Thoracic aorta (tissue), 2 donors: ENCODE data around the gene JMJD1C. TPM values are rescaled to one million over a fixed set of nuclear protein-coding genes. Genes with fewer than 3 reads are reported as not detected.

Experiments
- ATAC-seq: fragments of 150-250 bp; one replicate; pipeline ENCODE4 v1.8.0; 2017; ENCODE audit warnings: low read depth; ENCODE audit not compliant: insufficient number of reproducible peaks, low FRiP score
- DNase-seq: peaks from one replicate; pipeline ENCODE4 v3.0.0-alpha.2; 2020; ENCODE audit warnings: low spot score
- H3K27ac ChIP-seq, 2 donors: fragments of 200-600 bp; sonication (generic); 1 replicate in 1 of 2; 2 replicates in 1 of 2; pipeline ENCODE4 v1.5.1; 2016; ENCODE audit warnings: mild to moderate bottlenecking in 2 of 2, moderate library complexity in 2 of 2
- H3K27me3 ChIP-seq: fragments of 200-600 bp; sonication (generic); replicated peaks from 2 replicates; pipeline ENCODE4 v1.6.0; 2016; ENCODE audit warnings: mild to moderate bottlenecking; ENCODE audit not compliant: insufficient read depth
- H3K36me3 ChIP-seq: fragments of 200-600 bp; sonication (generic); one replicate; pipeline ENCODE4 v1.5.1; 2016
- H3K4me1 ChIP-seq, 2 donors: fragments of 200-600 bp; sonication (generic); 1 replicate in 1 of 2; 2 replicates in 1 of 2; pipeline versions ENCODE4 v1.5.1 to v1.6.0; 2016; ENCODE audit warnings: low read depth in 2 of 2, mild to moderate bottlenecking in 1 of 2; ENCODE audit not compliant: control insufficient read depth in 1 of 2
- H3K4me3 ChIP-seq: fragments of 200-600 bp; sonication (generic); 2 replicates; pipeline ENCODE4 v1.5.1; 2016; ENCODE audit warnings: mild to moderate bottlenecking
- H3K9me3 ChIP-seq: fragments of 200-600 bp; sonication (generic); 2 replicates; pipeline ENCODE4 v1.5.1; 2016
- total RNA-seq, 2 donors: library from RNA; depleted of rRNA; stranded (reverse); fragments of >200 nt; gene quantifications; one replicate each; pipeline versions ENCODE4 v1.1.0 to v1.2.3, GENCODE V29; 2016
- TF ChIP-seq, protein P1 (sequence below): fragments of 200-600 bp; sonication (generic); IDR thresholded peaks from one replicate; pipeline ENCODE4 v1.5.1; 2019; ENCODE audit warnings: antibody characterized with exemption

Gene JMJD1C
- total RNA-seq, 2 donors from 2014 or later: 95.2 to 215 TPM

- no peaks in the 10 kb centered on the region for H3K36me3 ChIP-seq
- no peak overlapping the region for H3K4me3 ChIP-seq
- no peak overlapping the region for H3K27ac ChIP-seq
- no peaks in the 10 kb centered on the region for H3K27me3 ChIP-seq
- H3K4me1 ChIP-seq: peaks cover 11 to 17% of the 10 kb centered on the region in 2 donors
- no peaks in the 10 kb centered on the region for H3K9me3 ChIP-seq
- ATAC-seq: no peak
- TF ChIP-seq, protein P1, sequence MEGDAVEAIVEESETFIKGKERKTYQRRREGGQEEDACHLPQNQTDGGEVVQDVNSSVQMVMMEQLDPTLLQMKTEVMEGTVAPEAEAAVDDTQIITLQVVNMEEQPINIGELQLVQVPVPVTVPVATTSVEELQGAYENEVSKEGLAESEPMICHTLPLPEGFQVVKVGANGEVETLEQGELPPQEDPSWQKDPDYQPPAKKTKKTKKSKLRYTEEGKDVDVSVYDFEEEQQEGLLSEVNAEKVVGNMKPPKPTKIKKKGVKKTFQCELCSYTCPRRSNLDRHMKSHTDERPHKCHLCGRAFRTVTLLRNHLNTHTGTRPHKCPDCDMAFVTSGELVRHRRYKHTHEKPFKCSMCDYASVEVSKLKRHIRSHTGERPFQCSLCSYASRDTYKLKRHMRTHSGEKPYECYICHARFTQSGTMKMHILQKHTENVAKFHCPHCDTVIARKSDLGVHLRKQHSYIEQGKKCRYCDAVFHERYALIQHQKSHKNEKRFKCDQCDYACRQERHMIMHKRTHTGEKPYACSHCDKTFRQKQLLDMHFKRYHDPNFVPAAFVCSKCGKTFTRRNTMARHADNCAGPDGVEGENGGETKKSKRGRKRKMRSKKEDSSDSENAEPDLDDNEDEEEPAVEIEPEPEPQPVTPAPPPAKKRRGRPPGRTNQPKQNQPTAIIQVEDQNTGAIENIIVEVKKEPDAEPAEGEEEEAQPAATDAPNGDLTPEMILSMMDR: no peak
- no peak for DNase-seq
Observed at GRCh38 chr10:63407136-63407662, 58.6 kb downstream of the JMJD1C start.

GRCh38 chr10:63396133-63396761 is 69.5 kb downstream of the JMJD1C start:
- H3K4me1 ChIP-seq: peaks cover 0 to 2% of the 10 kb centered on the region in 2 donors
- H3K36me3 ChIP-seq: no peaks in the 10 kb centered on the region
- H3K9me3 ChIP-seq: no peaks in the 10 kb centered on the region
- no peaks in the 10 kb centered on the region for H3K27me3 ChIP-seq
- ATAC-seq (no peak), DNase-seq (no peak)
- H3K4me3 ChIP-seq: no peak overlapping the region
- TF ChIP-seq, protein P1: no peak
- H3K27ac ChIP-seq: no peak overlapping the region

GRCh38 chr10:63393050-63393449 is 72.7 kb downstream of the JMJD1C start:
- Histone ChIP-seq H3K36me3 (peaks cover 3% of the 10 kb centered on the region), H3K9me3 (no peaks in the 10 kb centered on the region), H3K4me3 (no peak overlapping the region), H3K4me1 (peaks cover 0 to 2% of the 10 kb centered on the region in 2 donors), H3K27ac (no peak overlapping the region), H3K27me3 (no peaks in the 10 kb centered on the region)
- no peak for ATAC-seq
- no peak for DNase-seq
- TF ChIP-seq, protein P1: no peak

GRCh38 chr10:63392224-63392623 is 73.6 kb downstream of the JMJD1C start:
- Histone ChIP-seq H3K36me3 (peaks cover 3% of the 10 kb centered on the region), H3K4me1 (peaks cover 0 to 2% of the 10 kb centered on the region in 2 donors), H3K9me3 (no peaks in the 10 kb centered on the region), H3K27ac (no peak overlapping the region), H3K4me3 (no peak overlapping the region), H3K27me3 (no peaks in the 10 kb centered on the region)
- DNase-seq (no peak), ATAC-seq (no peak)
- TF ChIP-seq, protein P1: no peak

DNA sequence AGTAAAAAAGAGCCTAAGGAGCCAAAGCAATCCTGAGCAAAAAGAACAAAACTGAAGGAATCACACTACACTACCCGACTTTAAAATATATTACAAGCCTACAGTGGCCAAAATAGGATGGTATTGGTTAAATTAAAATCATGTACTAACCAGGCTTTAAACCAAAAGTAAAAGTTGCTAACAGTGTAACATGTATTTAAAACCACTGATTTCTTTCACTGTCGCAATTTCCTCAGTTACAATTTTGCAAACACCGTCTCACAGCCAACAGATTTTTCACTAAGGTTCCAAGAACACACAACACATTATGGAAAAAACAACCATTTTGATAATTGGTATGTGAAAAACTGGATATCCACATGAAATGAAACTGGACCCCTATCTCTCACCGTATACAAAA is 74.0 kb downstream of the JMJD1C start:
- no peak for ATAC-seq
- no peak overlapping the region for H3K27ac ChIP-seq
- TF ChIP-seq, protein P1: no peak
- H3K4me3 ChIP-seq: no peak overlapping the region
- no peaks in the 10 kb centered on the region for H3K9me3 ChIP-seq
- no peaks in the 10 kb centered on the region for H3K27me3 ChIP-seq
- peaks cover 0 to 2% of the 10 kb centered on the region in 2 donors for H3K4me1 ChIP-seq
- DNase-seq: no peak
- H3K36me3 ChIP-seq: peaks cover 3% of the 10 kb centered on the region
